Measurements from ENCODE around the gene KCNH4. TPM values are rescaled to one million over a fixed set of nuclear protein-coding genes. Genes with fewer than 3 reads are reported as not detected.
A peak's percentile ranks its signal among the peaks of the same experiment; 100 is the strongest.
"Not testable (repeated sequence)": the region's sequence is repeated elsewhere in the genome, so short reads cannot be mapped to it uniquely, and the experiment has no call there.

Gene KCNH4
- total RNA-seq, 1 donor from 2014 or later = 0.31 TPM

- DNase-seq = peak; percentile 80
Observed at GRCh38 chr17:42193969-42194899, 13.3 kb upstream of the KCNH4 start, which contains the start of gene GHDC. GHDC (minus strand) TSS chr17:42194494; CDS start chr17:42193581, 913 bp downstream.

GRCh38 chr17:42193216-42193968 lies 12.4 kb upstream of the KCNH4 start:
- no peak for DNase-seq

- DNase-seq = no peak
Observed at GRCh38 chr17:42192189-42193126, 11.5 kb upstream of the KCNH4 start.

- DNase-seq = no peak
Observed at GRCh38 chr17:42191275-42191608, 10.3 kb upstream of the KCNH4 start.

GRCh38 chr17:42190491-42191274 lies 9.7 kb upstream of the KCNH4 start:
- no peak for DNase-seq

GRCh38 chr17:42189651-42189965 lies 8.7 kb upstream of the KCNH4 start:
- DNase-seq = no peak

- no peak for DNase-seq
Observed at GRCh38 chr17:42188749-42189650, 8.1 kb upstream of the KCNH4 start.

- no peak for DNase-seq
Observed at GRCh38 chr17:42187833-42188232, 6.9 kb upstream of the KCNH4 start.

- not testable (repeated sequence) for DNase-seq
Observed at GRCh38 chr17:42186191-42186590, 5.2 kb upstream of the KCNH4 start.

GRCh38 chr17:42185621-42185930 lies 4.6 kb upstream of the KCNH4 start:
- DNase-seq = no peak

GRCh38 chr17:42184713-42185620 lies 4.0 kb upstream of the KCNH4 start, which contains the start of gene HCRT:
HCRT (minus strand) TSS chr17:42185452; CDS start chr17:42185365, 87 bp downstream.
- DNase-seq = no peak

- DNase-seq = peak; percentile 68
Observed at GRCh38 chr17:42183741-42184711, 3.1 kb upstream of the KCNH4 start.

- DNase-seq = no peak
Observed at GRCh38 chr17:42182927-42183734, 2.2 kb upstream of the KCNH4 start.

GRCh38 chr17:42181851-42182207 lies 887 bp upstream of the KCNH4 start:
- no peak for DNase-seq

GRCh38 chr17:42180411-42180921 lies 476 bp downstream of the KCNH4 start:
- no peak for DNase-seq

- no peak for DNase-seq
Observed at GRCh38 chr17:42179911-42180410, 981 bp downstream of the KCNH4 start.

GRCh38 chr17:42179335-42179734 lies 1.6 kb downstream of the KCNH4 start:
- no peak for DNase-seq
